Endothelial cell of umbilical vein (primary cell): Measurements from ENCODE around the gene CRB1. TPM values are rescaled to one million over a fixed set of nuclear protein-coding genes. Genes with fewer than 3 reads are reported as not detected.

Experiments
- BruUV-seq: library from RNA; stranded (reverse); fragments of 400-500 nt; replicated peaks from 2 replicates; lab custom pipeline; 2021; lab: Mats Ljungman, UMichigan
- CTCF ChIA-PET: fragments of 300-600, 350-600 bp; sonication (Branson Sonifier 250); formaldehyde crosslinking; loops from one replicate; lab custom pipeline; 2021; ENCODE audit warnings: antibody characterized with exemption, inconsistent platforms; lab: Charles Lee
- POLR2A ChIA-PET: fragments of 300-600, 350-600 bp; sonication (Branson Sonifier 250); formaldehyde crosslinking; loops from one replicate; lab custom pipeline; 2021; ENCODE audit warnings: antibody characterized with exemption, inconsistent platforms; lab: Charles Lee
- DNase-seq: peaks from one replicate; pipeline ENCODE4 v3.0.0-alpha.2; 2011; ENCODE audit warnings: low read depth, low spot score
- FAIRE-seq: peaks from 2 replicates; lab custom pipeline; 2011; peaks lifted over from hg19 to GRCh38; lab: Jason Lieb, UNC
- H2AFZ ChIP-seq: 2 replicates; pipeline ENCODE4 v1.6.0; 2012; ENCODE audit warnings: low read depth, low read length, control low read depth, inconsistent platforms
- H3K27ac ChIP-seq: 2 replicates; pipeline ENCODE4 v1.5.1; 2011; ENCODE audit warnings: low read depth, mild to moderate bottlenecking, control low read depth, low read length, moderate library complexity; ENCODE audit not compliant: insufficient read depth
- H3K27me3 ChIP-seq, 2 experiments: 2 replicates each; pipeline versions ENCODE4 v1.6.0 to v1.6.1; 2011; ENCODE audit warnings: low read length in 2 of 2, mixed read lengths in 1 of 2; ENCODE audit not compliant: control insufficient read depth in 2 of 2, insufficient read depth in 2 of 2
- H3K36me3 ChIP-seq, 2 experiments: 2 replicates in 1 of 2; 3 replicates in 1 of 2; pipeline ENCODE4 v1.5.1; 2011; ENCODE audit warnings: low read length in 2 of 2, mild to moderate bottlenecking in 1 of 2, moderate library complexity in 1 of 2; ENCODE audit not compliant: control insufficient read depth in 2 of 2, insufficient read depth in 2 of 2; ENCODE audit errors: extremely low read depth in 1 of 2
- H3K4me1 ChIP-seq: 3 replicates; pipeline ENCODE4 v1.5.1; 2011; ENCODE audit warnings: mild to moderate bottlenecking, low read length; ENCODE audit not compliant: control insufficient read depth, insufficient read depth; ENCODE audit errors: extremely low read depth
- H3K4me2 ChIP-seq: 2 replicates; pipeline ENCODE4 v1.6.1; 2011; ENCODE audit warnings: low read length, control low read depth, mixed read lengths; ENCODE audit not compliant: insufficient read depth
- H3K4me3 ChIP-seq, 3 experiments: fragments of 200-600 bp in 1 of 3; sonication (generic), shearing (Covaris generic) in 1 of 3; replicated peaks in 1 of 3; 2 replicates each; pipeline ENCODE4 v1.5.1; 2011 to 2016; ENCODE audit warnings: control low read depth in 3 of 3, low read length in 3 of 3, mild to moderate bottlenecking in 2 of 3, inconsistent platforms in 1 of 3, low read depth in 1 of 3, moderate library complexity in 1 of 3; ENCODE audit not compliant: insufficient read depth in 1 of 3
- H3K79me2 ChIP-seq: 2 replicates; pipeline ENCODE4 v1.6.0; 2012; ENCODE audit warnings: low read length, inconsistent platforms; ENCODE audit not compliant: control insufficient read depth, insufficient read depth
- H3K9ac ChIP-seq: replicated peaks from 2 replicates; pipeline ENCODE3; 2011; ENCODE audit warnings: low read length, control low read depth; ENCODE audit not compliant: insufficient read depth; ENCODE audit errors: extremely low read depth
- H3K9me1 ChIP-seq: replicated peaks from 3 replicates; pipeline ENCODE4 v1.6.0; 2011; ENCODE audit warnings: mild to moderate bottlenecking, low read length; ENCODE audit not compliant: control insufficient read depth, insufficient read depth; ENCODE audit errors: extremely low read depth
- H3K9me3 ChIP-seq: replicated peaks from 2 replicates; pipeline ENCODE4 v1.5.1; 2012; ENCODE audit warnings: low read length, inconsistent platforms; ENCODE audit not compliant: control insufficient read depth, insufficient read depth
- H4K20me1 ChIP-seq: replicated peaks from 2 replicates; pipeline ENCODE3; 2011; ENCODE audit warnings: mild to moderate bottlenecking, low read length; ENCODE audit not compliant: control insufficient read depth, insufficient read depth; ENCODE audit errors: extremely low read depth
- CTCF ChIP-seq, 2 donors: IDR thresholded peaks; 1 replicate in 1 of 2; 2 replicates in 1 of 2; pipeline ENCODE4 v1.5.1; 2011; ENCODE audit warnings: low read length in 2 of 2, mild to moderate bottlenecking in 2 of 2, moderate library complexity in 2 of 2, control low read depth in 1 of 2, inconsistent platforms in 1 of 2, low read depth in 1 of 2; ENCODE audit not compliant: insufficient read depth in 1 of 2; ENCODE audit errors: extremely low read depth in 1 of 2
- EZH2 ChIP-seq: IDR thresholded peaks from 2 replicates; pipeline ENCODE4 v1.6.1; 2012; ENCODE audit warnings: borderline replicate concordance, low read depth, mild to moderate bottlenecking, moderate library complexity, low read length, inconsistent platforms; ENCODE audit not compliant: severe bottlenecking
- FOS ChIP-seq: IDR thresholded peaks from 2 replicates; pipeline ENCODE4 v1.6.1; 2011; ENCODE audit warnings: mild to moderate bottlenecking, low read length, moderate library complexity, borderline replicate concordance; ENCODE audit not compliant: insufficient read depth
- GATA2 ChIP-seq: IDR thresholded peaks from 2 replicates; pipeline ENCODE4 v1.7.0; 2011; ENCODE audit warnings: low read depth, mild to moderate bottlenecking, moderate library complexity, mixed read lengths, low read length; ENCODE audit not compliant: insufficient read length, insufficient read depth
- JUN ChIP-seq: IDR thresholded peaks from 2 replicates; pipeline ENCODE4 v1.6.1; 2011; ENCODE audit warnings: borderline replicate concordance, low read depth; ENCODE audit not compliant: insufficient read length, insufficient read depth
- MAX ChIP-seq: IDR thresholded peaks from 2 replicates; pipeline ENCODE4 v1.6.1; 2011; ENCODE audit not compliant: insufficient read depth, insufficient read length
- MYC ChIP-seq: IDR thresholded peaks from one replicate; pipeline ENCODE4 v1.6.1; 2011; ENCODE audit warnings: mild to moderate bottlenecking, low read depth, low read length
- POLR2A ChIP-seq: IDR thresholded peaks from 2 replicates; pipeline ENCODE4 v1.6.1; 2012; ENCODE audit warnings: low read depth, mild to moderate bottlenecking, control low read depth, low read length
- POLR2AphosphoS5 ChIP-seq: IDR thresholded peaks from 2 replicates; pipeline ENCODE4 v1.6.1; 2012; ENCODE audit warnings: low read depth, mild to moderate bottlenecking, control low read depth, low read length, moderate library complexity; ENCODE audit not compliant: insufficient read depth
- dilution Hi-C: fragments of 300-500 bp; cut with MboI; formaldehyde crosslinking; loops from one replicate; pipeline ENCODE4 v1.15.0; 2019; ENCODE audit warnings: low sequenced_read_pairs; ENCODE audit not compliant: extremely low pct_ligation_motif_present
- intact Hi-C: fragments of 100-400 bp; cut with micrococcal nuclease; formaldehyde crosslinking; loops from one replicate; pipeline ENCODE4 v1.10.0; 2022
- polyA plus RNA-seq, 4 experiments: library from polyadenylated mRNA; depleted of rRNA in 3 of 4; stranded (reverse) in 3 of 4; unstranded in 1 of 4; fragments of >200 nt; gene quantifications; 2 replicates each; pipeline versions ENCODE4 v1.2.1 to v1.2.3, GENCODE V29; 2011 to 2012; ENCODE audit warnings: missing spikeins in 1 of 4
- total RNA-seq: library from RNA; stranded (reverse); gene quantifications from 2 replicates; pipeline ENCODE4 v1.2.3, GENCODE V29; 2021

The CRB1 gene
- total and polyA plus RNA-seq, 2 donors (not counting 3 experiments of a cell fraction or from before 2014, with no cell fraction given) = not detected

GRCh38 chr1:197355248-197355995 is 87.4 kb downstream of the CRB1 start:
- intact Hi-C loops = loop anchor here (5.0 kb wide), 1 partner anchor 528 kb away; no protein-coding TSS in a partner anchor
- POLR2A ChIA-PET = no interaction called here

More at GRCh38 chr1:197355248-197355995, 87.4 kb downstream of the CRB1 start:
- BruUV-seq = no TSS peak
- Histone ChIP-seq H3K36me3 (no peaks in the 10 kb centered on the region), H3K9me1 (no peaks in the 10 kb centered on the region), H3K4me1 (no peaks in the 10 kb centered on the region), H3K27ac (no peak overlapping the region), H3K9me3 (no peaks in the 10 kb centered on the region), H3K4me2 (no peak overlapping the region), H2AFZ (no peak overlapping the region), H3K27me3 (no peaks in the 10 kb centered on the region), H3K4me3 (no peak overlapping the region), H4K20me1 (no peaks in the 10 kb centered on the region), H3K79me2 (no peaks in the 10 kb centered on the region), H3K9ac (no peak overlapping the region)
- CTCF ChIA-PET = interaction anchor here (0.7 to 4.2 kb wide), 7 partner anchors 7 to 633 kb away, joined by 3 to 105 read pairs (median 10); no protein-coding TSS in a partner anchor
- FAIRE-seq = no peak
- dilution Hi-C loops = no loop called here
- no peak for TF ChIP-seq POLR2A
- TF ChIP-seq GATA2 = no peak
- no peak for TF ChIP-seq JUN
- TF ChIP-seq MYC = no peak
- TF ChIP-seq FOS = no peak
- TF ChIP-seq EZH2 = no peak
- no peak for TF ChIP-seq CTCF (IDR thresholded peaks at IDR 0.05; ENCODE audit: extremely low read depth in 1 of 2, insufficient read depth in 1 of 2, low read depth in 1 of 2, low read length in 2 of 2)
- no peak for TF ChIP-seq POLR2AphosphoS5
- TF ChIP-seq MAX = no peak
- DNase-seq = no peak
